Activated naive CD8-positive, alpha-beta T cell treated with anti-CD3 and anti-CD28 coated beads, Interleukin-2, amount 50 U/mL, for 16 hours (primary cell): ENCODE measurements around the gene PHLDB2.
"Not testable (repeated sequence)": the region's sequence is repeated elsewhere in the genome, so short reads cannot be mapped to it uniquely, and the experiment has no call there.

ENCODE experiments used
- DNase-seq: peaks from one replicate; pipeline ENCODE4 v3.0.0-alpha.2; 2020; ENCODE audit warnings: low read depth, low spot score

Gene PHLDB2

GRCh38 chr3:111859061-111859973 lies at the start of gene PHLDB2:
PHLDB2 (plus strand) TSS chr3:111859265; CDS start chr3:111884078, 24,813 bp downstream.
- DNase-seq, result peak; percentile 3

- DNase-seq, result no peak
Observed at GRCh38 chr3:111810909-111811308, 48.2 kb upstream of the PHLDB2 start.

- DNase-seq, result no peak
Observed at GRCh38 chr3:111811811-111812210, 47.3 kb upstream of the PHLDB2 start.

GRCh38 chr3:111812701-111813100 lies 46.4 kb upstream of the PHLDB2 start:
- no peak for DNase-seq

GRCh38 chr3:111813441-111813840 lies 45.6 kb upstream of the PHLDB2 start:
- DNase-seq, result no peak

- DNase-seq, result no peak
Observed at GRCh38 chr3:111813979-111814378, 45.1 kb upstream of the PHLDB2 start.

- not testable (repeated sequence) for DNase-seq
Observed at GRCh38 chr3:111816771-111817170, 42.3 kb upstream of the PHLDB2 start.

GRCh38 chr3:111819927-111820326 lies 39.1 kb upstream of the PHLDB2 start:
- no peak for DNase-seq

GRCh38 chr3:111820651-111821050 lies 38.4 kb upstream of the PHLDB2 start:
- no peak for DNase-seq

GRCh38 chr3:111821891-111822290 lies 37.2 kb upstream of the PHLDB2 start:
- DNase-seq, result no peak

- DNase-seq, result no peak
Observed at GRCh38 chr3:111822804-111823203, 36.3 kb upstream of the PHLDB2 start.

- no peak for DNase-seq
Observed at GRCh38 chr3:111823341-111823855, 35.7 kb upstream of the PHLDB2 start.

GRCh38 chr3:111824351-111824750 lies 34.7 kb upstream of the PHLDB2 start:
- no peak for DNase-seq

- no peak for DNase-seq
Observed at GRCh38 chr3:111827871-111828270, 31.2 kb upstream of the PHLDB2 start.

- DNase-seq, result no peak
Observed at GRCh38 chr3:111828530-111828929, 30.5 kb upstream of the PHLDB2 start.

- DNase-seq, result no peak
Observed at GRCh38 chr3:111829023-111829422, 30.0 kb upstream of the PHLDB2 start.

GRCh38 chr3:111831840-111832239 lies 27.2 kb upstream of the PHLDB2 start:
- DNase-seq, result no peak

- no peak for DNase-seq
Observed at GRCh38 chr3:111837112-111837511, 22.0 kb upstream of the PHLDB2 start.

GRCh38 chr3:111838133-111838532 lies 20.9 kb upstream of the PHLDB2 start:
- no peak for DNase-seq

GRCh38 chr3:111846039-111846438 lies 13.0 kb upstream of the PHLDB2 start:
- DNase-seq, result no peak

- no peak for DNase-seq
Observed at GRCh38 chr3:111846717-111847116, 12.3 kb upstream of the PHLDB2 start.

GRCh38 chr3:111848283-111848682 lies 10.8 kb upstream of the PHLDB2 start:
- no peak for DNase-seq

- no peak for DNase-seq
Observed at GRCh38 chr3:111848778-111849177, 10.3 kb upstream of the PHLDB2 start.
